HCT116 (cell line): ENCODE results near the gene NT5C3A. TPM values are rescaled to one million over a fixed set of nuclear protein-coding genes. Genes with fewer than 3 reads are reported as not detected.
A peak's percentile ranks its signal among the peaks of the same experiment; 100 is the strongest.

Source experiments
- ATAC-seq: fragments of 200-7000 bp; cut with Tn5 transposase; 2 replicates; pipeline ENCODE4 v1.9.1; 2020; ENCODE audit warnings: mild to moderate bottlenecking, moderate library complexity
- BruUV-seq: library from RNA; stranded (reverse); fragments of 400-500 nt; replicated peaks from 2 replicates; lab custom pipeline; 2021; lab: Mats Ljungman, UMichigan
- CTCF ChIA-PET: fragments of 300-600 bp; sonication (Branson Sonifier 250); formaldehyde crosslinking; loops from one replicate; lab custom pipeline; 2021; ENCODE audit warnings: antibody characterized with exemption; lab: Charles Lee
- POLR2A ChIA-PET: fragments of 300-600, 350-600 bp; sonication (Branson Sonifier 250); formaldehyde crosslinking; loops from one replicate; lab custom pipeline; 2021; ENCODE audit warnings: antibody characterized with exemption; lab: Charles Lee
- RAD21 ChIA-PET, 2 experiments: fragments of 300-600 bp; sonication (Branson Sonifier 250); formaldehyde crosslinking; loops; one replicate each; lab custom pipeline; 2023; ENCODE audit warnings: low total read pairs in 2 of 2; ENCODE audit not compliant: uncharacterized antibody in 2 of 2, unreplicated experiment in 2 of 2, low non-redundant PET in 1 of 2; lab: Charles Lee
- DNase-seq: peaks from one replicate; pipeline ENCODE4 v3.0.0-alpha.2; 2010; ENCODE audit warnings: low read depth, low spot score
- H2AFZ ChIP-seq: fragments of 200-600 bp; shearing (Covaris generic), sonication (generic); 2 replicates; pipeline ENCODE4 v1.6.1; 2017; ENCODE audit warnings: low read depth, mixed run types, mixed read lengths, antibody characterized with exemption, low read length; ENCODE audit not compliant: poor library complexity, severe bottlenecking
- H3K27ac ChIP-seq: 2 replicates; pipeline ENCODE4 v1.5.1; 2012; ENCODE audit warnings: low read depth, low read length
- H3K27me3 ChIP-seq: fragments of 200-600 bp; sonication (generic); 2 replicates; pipeline ENCODE4 v1.6.1; 2016; ENCODE audit warnings: mixed run types, low read length, mixed read lengths; ENCODE audit not compliant: insufficient read depth
- H3K36me3 ChIP-seq, 2 experiments: fragments of 200-500 bp in 1 of 2; fragments of 200-600 bp in 1 of 2; sonication (Bioruptor generic) in 1 of 2; sonication (generic) in 1 of 2; 2 replicates each; pipeline versions ENCODE4 v1.5.1 to v1.6.1; 2014 to 2016; ENCODE audit warnings: low read length in 2 of 2, inconsistent platforms in 1 of 2, mixed read lengths in 1 of 2, mixed run types in 1 of 2; ENCODE audit not compliant: insufficient read depth in 2 of 2, control insufficient read depth in 1 of 2
- H3K4me1 ChIP-seq, 2 experiments: fragments of 200-600 bp in 1 of 2; sonication (generic) in 1 of 2; 2 replicates each; pipeline versions ENCODE4 v1.5.1 to v1.6.1; 2012 to 2017; ENCODE audit warnings: low read length in 2 of 2, inconsistent platforms in 1 of 2, mild to moderate bottlenecking in 1 of 2, mixed read lengths in 1 of 2, mixed run types in 1 of 2, moderate library complexity in 1 of 2; ENCODE audit not compliant: insufficient read depth in 2 of 2, control insufficient read depth in 1 of 2
- H3K4me2 ChIP-seq: fragments of 200-600 bp; sonication (generic); 2 replicates; pipeline ENCODE4 v1.6.1; 2017; ENCODE audit warnings: mixed run types, low read length, mixed read lengths
- H3K4me3 ChIP-seq, 2 experiments: fragments of 200-600 bp in 1 of 2; sonication (generic) in 1 of 2; replicated peaks in 1 of 2; 2 replicates each; pipeline ENCODE4 v1.5.1; 2011 to 2016; ENCODE audit warnings: low read length in 2 of 2, control low read depth in 1 of 2, low read depth in 1 of 2, mild to moderate bottlenecking in 1 of 2, mixed read lengths in 1 of 2, mixed run types in 1 of 2
- H3K79me2 ChIP-seq: fragments of 200-600 bp; sonication (generic); 2 replicates; pipeline ENCODE4 v1.6.1; 2017; ENCODE audit warnings: mild to moderate bottlenecking, mixed run types, low read length, moderate library complexity, mixed read lengths; ENCODE audit not compliant: insufficient read depth
- H3K9ac ChIP-seq: fragments of 200-600 bp; sonication (generic); 2 replicates; pipeline ENCODE4 v1.6.1; 2016; ENCODE audit warnings: low read length, mixed read lengths
- H3K9me2 ChIP-seq: fragments of 200-600 bp; sonication (generic), shearing (Covaris generic); 2 replicates; pipeline ENCODE4 v1.6.1; 2017; ENCODE audit warnings: mixed run types, mild to moderate bottlenecking, moderate library complexity; ENCODE audit not compliant: insufficient read depth
- H3K9me3 ChIP-seq, 2 experiments: fragments of 200-500 bp in 1 of 2; fragments of 200-600 bp in 1 of 2; sonication (Bioruptor generic) in 1 of 2; sonication (generic) in 1 of 2; 2 replicates each; pipeline ENCODE4 v1.6.1; 2014 to 2017; ENCODE audit warnings: low read length in 2 of 2, mixed read lengths in 2 of 2, inconsistent platforms in 1 of 2, low read depth in 1 of 2, mild to moderate bottlenecking in 1 of 2, mixed run types in 1 of 2, moderate library complexity in 1 of 2; ENCODE audit not compliant: control insufficient read depth in 1 of 2, insufficient read depth in 1 of 2
- H4K20me1 ChIP-seq: fragments of 200-600 bp; sonication (generic), shearing (Covaris generic); 2 replicates; pipeline ENCODE4 v1.6.1; 2017; ENCODE audit warnings: mixed run types, mild to moderate bottlenecking, moderate library complexity; ENCODE audit not compliant: insufficient read depth
- ATF3 ChIP-seq: IDR thresholded peaks from 2 replicates; pipeline ENCODE4 v1.6.1; 2012
- CBX3 ChIP-seq: IDR thresholded peaks from 2 replicates; pipeline ENCODE4 v1.6.1; 2012; ENCODE audit warnings: low read depth
- ELF1 ChIP-seq: IDR thresholded peaks from 2 replicates; pipeline ENCODE4 v1.6.1; 2012; ENCODE audit warnings: low read depth, borderline replicate concordance
- EZH2 ChIP-seq: fragments of 200-600 bp; sonication (generic); IDR thresholded peaks from 2 replicates; pipeline ENCODE4 v1.6.1; 2017; ENCODE audit warnings: antibody characterized with exemption, mixed run types
- EZH2phosphoT487 ChIP-seq: fragments of 200-600 bp; IDR thresholded peaks from 2 replicates; pipeline ENCODE4 v1.6.1; 2018; ENCODE audit warnings: antibody characterized with exemption, borderline replicate concordance
- FOSL1 ChIP-seq: IDR thresholded peaks from 2 replicates; pipeline ENCODE4 v1.6.1; 2012; ENCODE audit warnings: low read depth
- JUND ChIP-seq: IDR thresholded peaks from 2 replicates; pipeline ENCODE4 v1.6.1; 2012
- MAX ChIP-seq: IDR thresholded peaks from 2 replicates; pipeline ENCODE4 v1.6.1; 2012
- POLR2A ChIP-seq: IDR thresholded peaks from 2 replicates; pipeline ENCODE4 v1.7.0; 2011; ENCODE audit warnings: borderline replicate concordance; ENCODE audit not compliant: insufficient read depth, insufficient read length; ENCODE audit errors: extremely low read depth
- POLR2AphosphoS5 ChIP-seq: IDR thresholded peaks from 2 replicates; pipeline ENCODE4 v1.6.1; 2011; ENCODE audit warnings: mild to moderate bottlenecking, low read depth, low read length, moderate library complexity
- RAD21 ChIP-seq: IDR thresholded peaks from 2 replicates; pipeline ENCODE4 v1.6.1; 2012; ENCODE audit warnings: low read depth, mild to moderate bottlenecking
- REST ChIP-seq: IDR thresholded peaks from 2 replicates; pipeline ENCODE4 v1.6.1; 2012; ENCODE audit warnings: low read depth
- SIN3A ChIP-seq: IDR thresholded peaks from 2 replicates; pipeline ENCODE4 v1.6.1; 2012; ENCODE audit warnings: low read depth
- SP1 ChIP-seq: IDR thresholded peaks from 2 replicates; pipeline ENCODE4 v1.6.1; 2012; ENCODE audit warnings: low read depth
- SRF ChIP-seq: IDR thresholded peaks from 2 replicates; pipeline ENCODE4 v1.6.1; 2012; ENCODE audit warnings: low read depth
- TCF7L2 ChIP-seq: IDR thresholded peaks from 2 replicates; pipeline ENCODE4 v1.7.0; 2011; ENCODE audit warnings: borderline replicate concordance, inconsistent platforms; ENCODE audit not compliant: insufficient read depth, insufficient read length; ENCODE audit errors: extremely low read depth
- YY1 ChIP-seq: IDR thresholded peaks from 2 replicates; pipeline ENCODE4 v1.6.1; 2011; ENCODE audit warnings: low read length, low read depth, moderate library complexity, mild to moderate bottlenecking; ENCODE audit not compliant: insufficient replicate concordance; ENCODE audit errors: extremely low read depth
- ZFX ChIP-seq: fragments of 450-650 bp; IDR thresholded peaks from 2 replicates; pipeline ENCODE4 v1.6.1; 2017
- ZNF274 ChIP-seq: fragments of 200-500 bp; sonication (Bioruptor generic); IDR thresholded peaks from 2 replicates; pipeline ENCODE4 v1.6.1; 2014; ENCODE audit warnings: mild to moderate bottlenecking, low read depth, low read length, inconsistent platforms
- intact Hi-C: fragments of 100-400 bp; cut with micrococcal nuclease; formaldehyde crosslinking; loops from 2 replicates; pipeline ENCODE4 v1.10.0; 2022
- total RNA-seq: library from RNA; stranded (reverse); gene quantifications from one replicate; pipeline ENCODE4 v1.2.1, GENCODE V29; 2021; ENCODE audit not compliant: unreplicated experiment
- TF ChIP-seq, protein P1 (sequence below): IDR thresholded peaks from 2 replicates; pipeline ENCODE4 v1.6.1; 2011; ENCODE audit warnings: mild to moderate bottlenecking, low read length, moderate library complexity; ENCODE audit not compliant: insufficient replicate concordance; ENCODE audit errors: extremely low read depth

The NT5C3A gene
- total RNA-seq, 1 experiment from 2014 or later = 32.5 TPM

DNA sequence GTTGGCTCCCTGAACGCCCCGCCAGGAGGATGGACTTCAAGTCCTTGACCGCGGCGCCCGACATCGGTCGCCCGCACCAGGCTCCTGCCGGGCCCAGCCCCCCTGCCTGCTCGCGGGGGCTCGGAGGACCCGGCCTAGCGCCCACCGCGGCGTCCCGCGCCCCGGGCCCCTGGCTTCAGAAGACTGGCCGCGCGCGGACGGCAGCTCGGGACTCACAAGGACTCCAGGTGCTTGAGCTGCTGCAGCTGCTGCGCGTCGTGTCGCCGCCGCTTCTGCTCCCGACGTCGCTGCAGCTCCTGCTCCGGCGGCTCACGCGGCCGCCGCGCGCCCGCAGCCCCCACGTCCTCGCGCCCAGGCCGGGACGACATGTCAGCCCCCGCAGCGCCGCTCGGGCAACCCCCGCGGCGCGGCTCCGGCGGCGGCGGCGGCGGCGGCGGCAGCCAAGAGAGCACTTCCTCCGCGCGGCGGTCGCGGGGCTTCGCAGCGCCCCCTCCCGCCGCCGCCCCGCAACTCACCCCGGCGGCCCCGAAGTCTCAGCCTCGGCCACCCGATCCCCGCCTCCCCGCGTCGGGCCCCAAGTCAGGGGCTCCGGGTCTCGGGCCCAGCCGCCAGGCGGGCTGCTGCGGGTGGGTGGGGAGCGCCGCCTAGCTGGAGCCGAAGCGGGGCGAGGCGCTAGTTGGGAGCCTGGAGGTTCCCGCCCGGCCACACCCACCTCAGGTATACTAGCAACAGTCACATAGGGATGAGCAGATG is 46.6 kb upstream of the NT5C3A start, which contains the start of gene RP9:
Gene RP9, minus strand, starts transcription at position 400 of the 753 bp plus-strand sequence. Its CDS starts 32 bp downstream, at position 368.
- POLR2A ChIA-PET = no interaction called here
- H3K9ac ChIP-seq = peak within 1 kb of the TSS; percentile 80
- no TSS peak for BruUV-seq
- no peaks in the 10 kb centered on the region for H3K36me3 ChIP-seq
- no peaks in the 10 kb centered on the region for H3K27me3 ChIP-seq
- DNase-seq (peak; percentile 57), ATAC-seq (peak; percentile 87)
- peak within 1 kb of the TSS; percentile 97 for H2AFZ ChIP-seq
- H3K79me2 ChIP-seq = peaks cover 49% of the 10 kb centered on the region
- intact Hi-C loops = loop anchor here (2.0 to 10.0 kb wide), 6 partner anchors 47 to 604 kb away; partner anchors contain the start of genes KBTBD2 and NT5C3A
- no peaks in the 10 kb centered on the region for H3K9me3 ChIP-seq
- peak within 1 kb of the TSS; percentile 79 to 90 for H3K4me3 ChIP-seq
- RAD21 ChIA-PET = interaction anchor here in 1 of 2 experiments (1.4 kb wide), 1 partner anchor 344 kb away, joined by 7 read pairs; no protein-coding TSS in a partner anchor
- peaks cover 8% of the 10 kb centered on the region; the same call in 1 of the 2 replicates for H4K20me1 ChIP-seq
- CTCF ChIA-PET = interaction anchor here (1.0 to 3.8 kb wide), 5 partner anchors 9 to 345 kb away, joined by 3 to 28 read pairs (median 3); no protein-coding TSS in a partner anchor
- H3K27ac ChIP-seq = peak within 1 kb of the TSS; percentile 91
- peak within 1 kb of the TSS; percentile 94 for H3K4me2 ChIP-seq
- peaks cover 4 to 24% of the 10 kb centered on the region in 2 experiments; a peak in 3 of 4 replicates for H3K4me1 ChIP-seq
- no peaks in the 10 kb centered on the region for H3K9me2 ChIP-seq
- TF ChIP-seq SP1 = no peak
- TF ChIP-seq SRF = no peak
- no peak for TF ChIP-seq MAX
- TF ChIP-seq ELF1 = no peak
- no peak for TF ChIP-seq CBX3
- TF ChIP-seq REST = no peak
- peak; percentile 85 for TF ChIP-seq ZFX
- TF ChIP-seq TCF7L2 = peak; percentile 54
- no peak for TF ChIP-seq EZH2
- peak; percentile 34 for TF ChIP-seq YY1
- peak; percentile 57 for TF ChIP-seq RAD21
- peak; percentile 70 for TF ChIP-seq POLR2AphosphoS5
- no peak for TF ChIP-seq JUND
- TF ChIP-seq SIN3A = peak; percentile 38; the same call in 1 of the 2 replicates
- no peak for TF ChIP-seq FOSL1
- TF ChIP-seq POLR2A = peak; percentile 59
- TF ChIP-seq, protein P1, sequence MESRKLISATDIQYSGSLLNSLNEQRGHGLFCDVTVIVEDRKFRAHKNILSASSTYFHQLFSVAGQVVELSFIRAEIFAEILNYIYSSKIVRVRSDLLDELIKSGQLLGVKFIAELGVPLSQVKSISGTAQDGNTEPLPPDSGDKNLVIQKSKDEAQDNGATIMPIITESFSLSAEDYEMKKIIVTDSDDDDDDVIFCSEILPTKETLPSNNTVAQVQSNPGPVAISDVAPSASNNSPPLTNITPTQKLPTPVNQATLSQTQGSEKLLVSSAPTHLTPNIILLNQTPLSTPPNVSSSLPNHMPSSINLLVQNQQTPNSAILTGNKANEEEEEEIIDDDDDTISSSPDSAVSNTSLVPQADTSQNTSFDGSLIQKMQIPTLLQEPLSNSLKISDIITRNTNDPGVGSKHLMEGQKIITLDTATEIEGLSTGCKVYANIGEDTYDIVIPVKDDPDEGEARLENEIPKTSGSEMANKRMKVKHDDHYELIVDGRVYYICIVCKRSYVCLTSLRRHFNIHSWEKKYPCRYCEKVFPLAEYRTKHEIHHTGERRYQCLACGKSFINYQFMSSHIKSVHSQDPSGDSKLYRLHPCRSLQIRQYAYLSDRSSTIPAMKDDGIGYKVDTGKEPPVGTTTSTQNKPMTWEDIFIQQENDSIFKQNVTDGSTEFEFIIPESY = no peak
- no peak for TF ChIP-seq ATF3
- TF ChIP-seq ZNF274 = no peak
- TF ChIP-seq EZH2phosphoT487 = no peak
